HG02973 (cell line): ENCODE measurements around the gene GDPGP1.
"Not testable (repeated sequence)": the region's sequence is repeated elsewhere in the genome, so short reads cannot be mapped to it uniquely, and the experiment has no call there.

Experiments
- ATAC-seq: cut with Tn5 transposase; IDR thresholded peaks from one replicate; pipeline ENCODE4 v1.9.1; 2021; ENCODE audit warnings: moderate library complexity; ENCODE audit not compliant: unreplicated experiment

Gene GDPGP1

DNA sequence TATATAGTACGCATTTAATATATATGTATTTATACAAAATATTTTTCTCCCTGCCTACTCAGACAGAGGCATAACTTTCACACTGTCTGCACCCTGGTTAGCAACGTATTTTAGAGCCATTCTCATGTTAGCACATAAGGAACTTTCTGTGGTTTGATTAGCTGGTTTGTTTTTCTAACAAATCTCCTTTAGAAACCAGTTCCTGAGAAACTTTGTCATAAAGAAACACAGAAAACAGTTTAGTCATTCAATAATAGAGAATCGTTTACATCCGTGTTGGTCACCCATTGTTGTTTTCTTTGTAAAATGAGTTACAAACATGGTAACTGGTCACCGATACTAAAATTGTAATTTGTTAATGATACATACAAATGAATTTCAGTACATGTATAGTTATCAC is 25.5 kb downstream of the GDPGP1 start:
- peak; percentile 78 for ATAC-seq

DNA sequence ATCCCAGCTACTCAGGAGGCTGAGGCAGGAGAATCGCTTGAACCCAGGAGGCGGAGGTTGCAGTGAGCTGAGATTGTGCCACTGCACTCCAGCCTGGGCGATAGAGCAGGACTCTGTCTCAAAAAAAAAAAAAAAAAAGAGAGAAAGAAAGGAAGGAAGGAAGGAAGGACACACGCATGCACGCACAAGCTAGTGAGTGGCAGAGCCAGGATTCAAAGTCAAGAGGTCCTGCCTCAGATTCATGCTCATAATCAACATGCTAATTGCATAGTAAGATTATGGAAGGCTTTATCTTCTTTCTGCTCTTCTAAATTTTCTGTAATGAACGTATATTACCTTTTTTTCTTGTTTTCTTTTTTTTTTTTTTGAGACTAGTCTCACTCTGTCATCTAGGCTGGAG is 26.7 kb downstream of the GDPGP1 start:
- not testable (repeated sequence) for ATAC-seq

DNA sequence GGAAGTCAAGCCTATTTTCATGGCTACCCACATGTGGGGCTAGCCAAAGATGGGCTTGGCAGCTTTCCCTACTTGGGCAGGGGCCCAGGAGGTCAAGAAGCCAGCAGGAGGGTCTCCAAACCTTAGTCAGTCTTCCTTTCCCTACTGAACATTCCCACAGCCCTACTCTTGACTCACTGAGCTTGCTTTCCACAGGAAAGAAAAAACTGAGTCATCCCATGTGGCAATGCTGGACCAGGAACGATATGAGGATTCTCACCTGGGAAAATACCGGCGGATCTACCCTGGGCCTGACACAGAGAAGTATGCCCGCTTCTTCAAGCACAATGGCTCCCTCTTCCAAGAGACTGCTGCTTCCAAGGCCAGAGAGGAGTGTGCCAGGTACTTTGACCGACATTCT is 27.8 kb downstream of the GDPGP1 start:
- ATAC-seq = no peak

DNA sequence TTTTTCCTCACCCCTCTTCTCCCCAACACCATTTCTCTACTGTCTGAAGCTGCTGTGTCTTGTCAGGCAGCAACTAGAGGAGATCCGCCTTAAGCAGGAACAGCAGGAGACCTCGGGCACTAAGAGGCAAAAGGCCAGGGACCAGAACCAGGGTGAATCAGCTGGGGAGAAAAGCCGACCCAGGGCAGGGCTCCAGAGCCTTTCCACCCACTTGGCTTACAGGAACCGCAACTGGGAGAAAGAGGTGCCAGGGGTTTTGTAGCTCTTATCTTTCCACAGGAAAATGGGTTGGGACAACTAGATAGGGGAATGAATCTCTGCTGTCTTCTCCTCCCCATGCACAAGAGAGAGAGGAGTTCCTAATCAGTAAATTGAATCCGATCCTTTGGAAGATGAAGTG is 28.4 kb downstream of the GDPGP1 start:
- ATAC-seq = no peak

DNA sequence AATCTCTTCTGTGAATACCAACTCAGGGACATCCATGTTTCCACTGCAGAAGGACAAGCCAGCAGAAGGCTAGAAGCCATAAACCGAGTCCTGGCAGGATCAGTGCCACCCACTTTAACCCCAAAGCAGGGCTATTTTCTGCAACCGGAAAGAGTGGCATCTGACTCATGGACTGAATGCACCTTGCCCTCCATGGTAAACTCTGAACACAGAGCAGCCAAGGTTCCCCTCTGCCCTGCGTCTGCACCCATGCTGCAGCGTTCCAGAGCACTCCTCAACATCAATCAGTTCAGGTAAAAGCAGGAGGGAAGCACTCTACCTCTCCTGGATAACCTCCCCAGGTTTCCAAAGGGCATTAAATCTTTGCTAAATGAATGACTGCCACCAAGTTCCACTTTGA is 30.7 kb downstream of the GDPGP1 start:
- ATAC-seq = no peak

DNA sequence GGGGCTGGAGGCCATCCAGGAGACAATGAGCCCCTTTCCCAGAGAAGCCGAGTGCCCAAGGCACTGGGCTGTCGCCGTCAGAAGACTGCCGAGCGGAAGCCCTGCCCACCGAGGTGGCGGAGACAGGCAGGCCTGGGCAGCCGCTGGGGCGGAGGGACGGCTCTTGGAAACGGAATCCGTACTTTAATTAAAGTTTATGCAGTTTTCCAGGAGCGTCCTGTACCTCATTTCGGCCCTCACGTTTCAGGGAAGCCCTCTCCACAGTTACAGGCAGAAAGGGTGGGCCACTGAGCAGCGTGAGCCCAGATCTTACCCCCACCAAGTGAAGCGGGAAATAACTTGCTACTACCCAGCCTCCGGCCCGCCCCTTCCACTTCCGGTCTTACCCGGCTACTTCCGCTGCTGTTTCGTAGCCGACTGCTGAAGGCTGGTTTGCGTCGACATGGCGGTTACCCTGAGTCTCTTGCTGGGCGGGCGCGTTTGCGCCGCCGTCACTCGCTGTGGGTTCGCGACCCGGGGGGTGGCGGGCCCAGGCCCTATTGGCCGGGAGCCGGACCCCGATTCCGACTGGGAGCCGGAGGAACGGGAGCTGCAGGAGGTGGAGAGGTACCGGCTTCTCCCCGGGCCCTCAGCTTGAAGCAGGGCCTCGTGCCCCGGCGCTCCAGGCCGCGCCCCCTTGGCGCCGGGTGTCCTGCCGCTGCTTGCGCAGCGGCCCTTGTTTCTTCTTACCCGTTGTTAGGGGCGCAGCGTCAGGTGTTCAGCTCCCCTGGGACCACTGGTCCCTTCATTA is 31.5 kb downstream of the GDPGP1 start, which contains the start of gene NGRN:
TSS of gene NGRN (plus strand) at position 402 of the 790 bp plus-strand sequence. CDS start at position 443, 41 bp downstream.
- peak; percentile 85 for ATAC-seq

DNA sequence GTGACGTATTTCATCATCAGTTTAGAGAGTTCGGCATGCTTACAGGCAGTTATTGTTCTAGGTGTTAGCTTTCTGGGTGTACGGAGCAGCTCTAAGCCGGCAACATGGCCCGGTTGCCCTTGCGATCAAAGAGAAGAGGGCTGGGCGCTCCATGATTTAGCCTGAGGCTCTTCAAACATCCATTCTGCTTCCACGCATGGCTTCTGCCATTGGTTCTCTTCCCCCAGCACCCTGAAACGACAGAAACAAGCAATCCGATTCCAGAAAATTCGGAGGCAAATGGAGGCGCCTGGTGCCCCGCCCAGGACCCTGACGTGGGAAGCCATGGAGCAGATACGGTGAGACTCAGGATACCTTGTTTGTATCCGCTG is 32.0 kb downstream of the GDPGP1 start:
- peak; percentile 33 for ATAC-seq

DNA sequence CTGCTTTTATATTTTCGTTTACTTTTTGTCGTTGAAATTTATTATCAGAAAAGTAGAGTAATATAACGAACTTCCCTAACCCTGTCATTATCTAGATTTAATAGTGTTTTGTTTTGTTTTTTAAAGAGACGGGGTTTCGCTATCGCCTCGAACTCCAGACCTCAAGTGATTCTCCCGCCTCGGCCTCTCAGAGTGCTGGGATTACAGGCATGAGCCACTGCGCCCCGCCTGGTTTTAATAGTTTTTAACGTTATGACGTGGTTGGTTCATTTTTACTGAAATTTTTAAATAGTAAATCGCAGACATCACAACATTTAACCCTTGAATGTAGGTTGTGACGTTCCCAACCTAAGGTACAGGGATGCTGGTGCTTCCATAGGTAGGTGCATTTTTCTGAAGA is 32.5 kb downstream of the GDPGP1 start:
- no peak for ATAC-seq

DNA sequence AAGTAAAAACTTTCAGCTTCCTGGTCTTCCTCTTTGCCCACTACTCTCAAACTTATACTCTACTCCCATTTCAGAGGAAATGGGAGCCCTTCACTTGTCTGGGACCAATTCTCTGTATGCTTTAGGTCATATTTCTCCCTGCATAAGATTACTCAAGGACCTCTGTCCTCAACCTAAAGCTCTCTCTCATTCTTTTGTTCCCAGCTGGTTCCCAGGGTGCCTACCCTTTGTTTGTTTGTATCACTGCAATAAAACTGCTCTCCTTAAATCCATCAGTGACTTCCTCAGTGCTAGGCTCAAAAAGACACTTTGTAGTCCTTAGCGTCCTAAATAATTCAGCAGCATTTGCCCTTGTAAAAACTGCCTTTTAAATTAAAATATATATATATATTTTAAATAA is 34.4 kb downstream of the GDPGP1 start:
- ATAC-seq = no peak

DNA sequence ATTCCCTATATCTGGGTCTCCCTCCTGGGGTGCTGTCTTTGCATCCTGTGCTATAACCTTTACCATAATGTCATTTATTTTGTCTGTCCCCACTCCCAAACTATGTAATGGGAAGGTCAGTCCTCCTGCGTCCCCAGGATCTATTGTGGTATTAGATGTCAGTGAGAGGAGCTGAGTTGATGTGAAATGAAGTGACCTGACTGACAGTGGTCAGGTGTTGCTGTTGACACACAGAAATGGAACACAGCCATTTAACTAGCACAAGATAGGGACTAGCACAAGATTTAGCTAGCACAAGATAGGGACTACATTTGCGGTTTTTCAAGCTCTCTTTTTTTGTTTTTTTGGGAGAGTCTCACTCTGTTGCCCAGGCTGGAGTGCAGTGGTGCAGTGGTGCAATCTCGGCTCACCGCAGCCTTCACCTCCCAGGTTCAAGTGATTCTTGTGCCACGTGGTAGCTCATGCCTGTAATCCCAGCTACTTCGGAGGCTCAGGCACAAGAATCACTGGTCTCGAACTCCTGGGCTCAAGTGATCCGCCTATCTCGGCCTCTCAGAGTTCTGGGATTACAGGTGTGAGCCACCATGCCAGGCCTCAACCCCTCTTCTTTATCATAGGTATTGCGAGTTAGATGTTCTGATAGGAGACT is 36.6 kb downstream of the GDPGP1 start:
- no peak for ATAC-seq

DNA sequence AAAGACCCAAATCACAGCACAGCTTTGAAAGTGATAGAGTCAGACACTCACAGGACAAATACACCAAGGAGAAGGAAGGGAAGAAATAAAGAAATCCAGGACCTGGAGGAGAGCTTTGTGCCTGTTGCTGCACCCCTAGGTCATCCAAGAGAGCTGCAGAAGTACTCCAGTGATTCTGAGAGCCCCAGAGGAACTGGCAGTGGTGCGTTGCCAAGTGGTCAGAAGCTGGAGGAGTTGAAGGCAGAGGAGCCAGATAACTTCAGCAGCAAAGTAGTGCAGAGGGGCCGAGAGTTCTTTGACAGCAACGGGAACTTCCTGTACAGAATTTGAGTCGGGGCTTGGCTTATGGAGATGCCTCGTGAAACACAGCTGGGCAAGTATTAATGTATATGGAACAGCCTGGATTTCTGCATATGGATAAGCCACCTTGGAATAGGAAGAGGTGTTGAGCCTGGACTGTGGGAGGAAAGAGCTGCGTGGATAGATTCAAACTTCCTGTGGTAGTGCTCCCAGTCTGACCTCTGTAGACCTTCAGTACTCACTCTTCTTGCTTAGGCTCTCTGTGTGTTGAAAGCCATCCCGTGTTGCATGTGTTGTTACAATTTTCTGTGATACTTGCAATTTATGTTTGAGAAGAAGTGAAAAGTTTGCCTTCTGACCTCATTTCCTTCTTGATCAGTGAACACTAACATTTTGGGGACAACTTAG is 37.6 kb downstream of the GDPGP1 start:
- ATAC-seq = no peak

DNA sequence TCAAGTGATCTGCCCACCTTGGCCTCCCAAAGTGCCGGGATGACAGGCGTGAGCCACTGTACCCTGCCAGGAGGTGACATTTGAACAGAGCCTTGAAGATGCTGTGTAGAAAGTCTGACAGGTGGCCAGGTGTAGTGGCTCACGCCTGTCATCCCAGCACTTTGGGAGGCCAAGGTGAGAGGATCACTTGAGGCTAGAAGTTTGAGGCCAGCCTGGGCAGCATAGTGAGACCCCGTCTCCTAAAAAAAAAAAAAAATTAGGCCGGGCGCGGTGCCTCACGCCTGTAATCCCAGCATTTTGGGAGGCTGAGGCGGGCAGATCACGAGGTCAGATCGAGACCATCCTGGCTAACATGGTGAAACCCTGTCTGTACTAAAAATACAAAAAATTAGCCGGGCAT is 44.5 kb downstream of the GDPGP1 start:
- not testable (repeated sequence) for ATAC-seq

DNA sequence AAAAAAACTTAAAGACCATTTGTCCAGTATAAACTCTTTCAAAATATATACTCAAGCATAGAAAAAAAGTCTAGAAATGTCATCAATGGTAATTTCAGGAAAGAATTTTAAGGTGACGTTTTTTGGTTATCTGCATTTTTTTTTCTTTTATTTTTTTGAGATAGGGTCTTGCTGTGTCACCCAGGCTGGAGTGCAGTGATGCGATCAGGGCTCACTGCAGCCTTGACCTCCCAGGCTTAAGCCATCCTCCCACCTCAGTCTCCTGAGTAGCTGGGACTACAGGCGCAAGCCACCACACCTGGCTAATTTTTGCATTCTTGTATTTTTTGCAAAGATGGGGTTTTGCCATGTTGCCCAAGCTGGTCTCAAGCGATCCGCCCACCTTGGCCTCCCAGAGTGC is 46.7 kb downstream of the GDPGP1 start:
- ATAC-seq = not testable (repeated sequence)

DNA sequence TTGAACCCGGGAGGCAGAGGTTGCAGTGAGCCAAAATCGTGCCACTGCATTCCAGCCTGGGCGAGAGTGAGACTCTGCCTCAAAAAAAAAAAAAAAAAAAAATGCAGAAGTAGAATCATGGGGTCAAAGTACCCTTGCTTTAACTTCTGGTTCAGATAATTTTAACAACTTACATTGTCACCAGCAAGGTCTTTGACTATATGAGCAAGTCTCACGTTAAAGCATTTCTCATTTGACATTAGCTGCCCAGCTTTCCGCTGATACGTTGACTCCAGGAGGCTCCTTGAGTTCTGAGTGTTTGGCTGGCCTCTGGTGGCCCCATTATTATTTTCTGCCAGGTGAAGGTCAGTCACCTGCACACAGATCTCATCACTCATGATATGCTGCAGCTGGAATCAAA is 47.6 kb downstream of the GDPGP1 start:
- ATAC-seq = not testable (repeated sequence)

DNA sequence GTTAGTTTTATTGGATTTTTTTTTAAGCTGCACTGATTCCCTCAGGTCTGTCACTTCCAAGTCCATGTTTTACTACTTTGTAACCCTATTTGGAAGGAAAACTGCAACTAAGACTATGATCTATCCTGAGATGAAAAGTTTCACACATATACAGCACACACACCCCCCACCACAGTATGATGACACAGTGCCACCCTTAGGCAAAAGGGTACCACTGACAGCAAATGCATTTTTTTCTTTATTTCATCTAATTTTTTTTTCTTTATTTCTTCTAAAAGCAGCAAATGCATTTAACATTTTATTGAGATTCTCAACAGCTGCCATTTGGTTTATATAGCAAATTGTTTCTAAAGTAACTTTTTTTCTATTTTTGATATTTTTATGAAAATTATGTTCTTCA is 52.7 kb downstream of the GDPGP1 start:
- ATAC-seq = no peak

DNA sequence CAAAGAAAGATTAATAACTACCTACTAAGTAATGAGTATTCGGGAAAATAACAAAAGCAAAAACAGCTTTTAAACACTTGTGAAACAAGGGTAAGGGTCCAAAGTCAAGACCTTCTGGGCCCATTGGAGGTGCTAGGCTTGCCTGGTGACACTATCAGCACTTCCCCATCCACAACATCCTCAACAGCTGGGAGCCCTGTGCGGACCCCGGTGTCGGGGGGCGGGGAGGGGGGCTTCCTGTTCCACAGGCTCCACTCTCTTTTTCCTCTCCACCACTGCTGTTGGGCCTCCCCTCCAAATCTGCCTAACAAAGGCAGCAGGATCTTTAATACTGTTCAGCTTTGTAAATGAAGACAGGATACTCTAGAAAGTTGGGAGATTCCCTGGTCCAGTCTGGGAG is 53.1 kb downstream of the GDPGP1 start:
- no peak for ATAC-seq

DNA sequence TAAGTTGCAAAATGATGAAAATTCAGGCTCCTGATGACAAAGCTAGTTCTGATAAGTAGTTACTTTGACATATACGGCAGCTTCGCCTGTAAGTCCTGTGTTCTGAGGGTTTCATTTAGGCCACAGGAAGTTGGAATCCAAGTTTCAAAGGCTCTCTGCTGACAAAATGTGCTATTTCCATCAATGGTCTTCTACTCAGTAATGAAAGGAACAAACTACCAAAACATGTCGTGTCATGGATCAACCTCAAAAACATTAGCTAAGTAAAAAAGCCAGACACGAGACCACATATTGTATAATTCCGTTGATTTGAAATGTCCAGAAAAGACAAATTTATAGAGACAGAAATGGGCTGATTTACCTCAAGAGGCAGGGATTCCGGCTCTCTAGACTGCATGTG is 53.9 kb downstream of the GDPGP1 start:
- no peak for ATAC-seq

DNA sequence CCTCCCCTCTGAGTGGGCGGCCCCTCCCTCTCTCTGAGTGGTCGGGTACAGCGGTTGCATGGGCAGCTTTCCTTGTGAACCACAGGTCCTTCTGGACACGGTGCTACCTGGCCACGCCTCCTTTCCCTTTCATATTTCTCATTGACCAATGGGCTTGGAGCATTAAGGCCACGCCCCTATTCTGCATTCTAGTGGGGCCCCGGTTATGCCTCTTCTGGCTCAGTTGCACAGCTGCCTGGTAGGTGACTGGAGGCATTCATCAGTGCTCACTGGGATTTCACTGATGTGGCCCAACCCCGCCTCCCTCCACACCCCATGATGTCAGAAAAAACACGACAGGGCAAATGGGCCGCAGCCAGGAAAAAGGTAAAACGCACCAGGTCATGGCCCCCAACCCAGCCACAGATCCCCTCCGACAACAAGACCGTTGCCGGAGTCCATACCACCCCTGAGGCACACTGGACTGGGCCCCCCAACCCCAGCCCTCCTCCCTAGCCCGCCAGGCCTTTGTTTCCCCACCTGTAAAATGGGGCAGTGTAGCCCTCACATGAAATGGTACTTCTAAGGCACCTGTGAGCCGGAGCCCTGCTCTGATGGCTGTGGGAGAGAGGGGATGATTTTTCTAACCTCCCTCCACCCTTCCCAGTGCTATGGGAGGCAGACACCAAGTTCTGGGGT is 57.8 kb downstream of the GDPGP1 start:
- no peak for ATAC-seq

DNA sequence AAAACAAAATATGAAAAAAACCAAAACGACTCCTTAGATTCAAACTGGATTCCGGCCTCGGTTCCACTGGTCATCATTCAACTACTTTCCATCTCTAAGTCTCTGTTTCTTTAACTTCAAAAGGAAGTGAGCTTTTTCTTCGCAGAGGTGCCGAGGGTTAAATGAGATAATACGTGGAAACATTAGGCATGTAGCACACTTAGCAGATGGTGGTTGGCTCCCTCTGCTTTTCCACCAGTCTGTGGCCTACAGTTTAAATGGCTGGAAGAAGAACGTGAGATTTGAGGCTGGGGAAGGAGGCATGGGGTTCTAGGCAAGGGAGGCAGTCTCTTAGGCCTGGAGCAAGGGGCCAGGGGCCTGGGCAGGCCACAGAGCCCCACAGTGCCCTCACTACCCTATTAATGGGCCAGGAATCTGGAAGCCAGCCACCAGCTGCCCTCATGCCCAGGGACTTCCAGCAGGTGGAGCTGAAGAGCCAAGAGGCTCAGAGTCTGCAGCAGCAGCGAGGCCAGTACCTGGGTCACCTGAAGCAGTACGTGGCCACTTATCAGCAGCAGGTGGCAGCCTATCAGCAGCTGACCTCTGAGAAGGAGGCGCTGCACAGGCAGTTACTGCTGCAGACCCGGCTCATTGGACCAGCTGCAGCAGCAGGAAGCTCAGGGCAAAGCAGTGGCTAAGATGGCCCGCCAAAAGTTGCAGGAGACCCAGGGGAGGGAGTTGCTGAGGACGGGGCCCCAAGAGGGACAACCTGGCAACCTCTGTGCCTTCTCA is 59.2 kb downstream of the GDPGP1 start:
- not testable (repeated sequence) for ATAC-seq

DNA sequence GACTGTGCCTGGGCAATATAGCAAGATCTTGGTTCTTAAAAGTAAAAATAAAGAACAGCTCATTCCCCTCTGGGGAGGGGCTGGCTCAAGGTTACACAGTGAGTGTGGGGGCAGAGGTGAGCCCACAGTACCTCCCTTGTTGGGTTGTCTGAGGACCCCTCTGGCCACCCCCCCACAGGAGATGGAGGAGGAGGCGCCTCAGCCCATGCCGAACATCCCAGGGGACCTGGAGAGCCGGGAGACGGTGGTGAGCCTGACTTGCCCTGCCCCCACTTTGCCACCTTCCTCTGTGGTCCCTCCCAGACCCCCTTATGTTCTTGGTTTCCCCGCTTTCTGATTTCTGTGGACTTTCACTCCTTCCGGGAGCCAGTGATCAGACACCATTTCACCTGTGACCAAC is 60.1 kb downstream of the GDPGP1 start:
- ATAC-seq = no peak
